Measurements from ENCODE around the gene ATP10A.

The ATP10A gene

DNA sequence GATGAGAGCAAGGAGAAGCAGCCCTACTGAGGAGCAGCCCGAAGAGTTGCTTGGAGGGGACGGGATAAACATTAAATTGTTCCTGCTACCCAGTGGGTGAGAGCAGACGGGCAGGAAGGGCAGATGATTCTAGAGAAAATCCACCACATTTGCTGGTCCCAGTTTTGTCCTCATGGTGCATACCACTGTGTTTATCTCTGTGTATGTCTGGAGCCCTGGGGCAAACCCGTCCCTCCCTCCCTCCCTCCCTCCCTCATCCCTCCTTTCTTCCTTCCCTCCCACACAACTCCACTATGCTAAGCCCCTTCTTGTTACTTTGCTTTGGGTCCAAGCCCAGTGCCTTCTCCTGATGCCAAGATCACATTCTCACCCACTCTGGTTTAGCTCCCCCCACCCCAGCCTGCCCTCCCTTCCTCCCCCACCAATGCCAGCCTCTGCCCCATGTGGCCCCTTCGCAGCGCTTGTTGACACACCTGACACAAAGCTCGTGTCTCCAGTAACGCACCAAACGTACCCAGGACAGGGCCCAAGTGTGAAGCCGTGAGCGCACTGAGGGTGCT lies 194.8 kb downstream of the ATP10A start:
- H3K27ac ChIP-seq = no peak overlapping the region
- TF ChIP-seq, protein P1, sequence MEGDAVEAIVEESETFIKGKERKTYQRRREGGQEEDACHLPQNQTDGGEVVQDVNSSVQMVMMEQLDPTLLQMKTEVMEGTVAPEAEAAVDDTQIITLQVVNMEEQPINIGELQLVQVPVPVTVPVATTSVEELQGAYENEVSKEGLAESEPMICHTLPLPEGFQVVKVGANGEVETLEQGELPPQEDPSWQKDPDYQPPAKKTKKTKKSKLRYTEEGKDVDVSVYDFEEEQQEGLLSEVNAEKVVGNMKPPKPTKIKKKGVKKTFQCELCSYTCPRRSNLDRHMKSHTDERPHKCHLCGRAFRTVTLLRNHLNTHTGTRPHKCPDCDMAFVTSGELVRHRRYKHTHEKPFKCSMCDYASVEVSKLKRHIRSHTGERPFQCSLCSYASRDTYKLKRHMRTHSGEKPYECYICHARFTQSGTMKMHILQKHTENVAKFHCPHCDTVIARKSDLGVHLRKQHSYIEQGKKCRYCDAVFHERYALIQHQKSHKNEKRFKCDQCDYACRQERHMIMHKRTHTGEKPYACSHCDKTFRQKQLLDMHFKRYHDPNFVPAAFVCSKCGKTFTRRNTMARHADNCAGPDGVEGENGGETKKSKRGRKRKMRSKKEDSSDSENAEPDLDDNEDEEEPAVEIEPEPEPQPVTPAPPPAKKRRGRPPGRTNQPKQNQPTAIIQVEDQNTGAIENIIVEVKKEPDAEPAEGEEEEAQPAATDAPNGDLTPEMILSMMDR (conservative IDR thresholded peaks at IDR 0.05; ENCODE audit: low read depth) = no peak
- ChIA-PET POLR2A (ENCODE audit: low non-redundant PET) (no interaction called here), CTCF (no interaction called here)
- DNase-seq (ENCODE audit: low spot score) = no peak

DNA sequence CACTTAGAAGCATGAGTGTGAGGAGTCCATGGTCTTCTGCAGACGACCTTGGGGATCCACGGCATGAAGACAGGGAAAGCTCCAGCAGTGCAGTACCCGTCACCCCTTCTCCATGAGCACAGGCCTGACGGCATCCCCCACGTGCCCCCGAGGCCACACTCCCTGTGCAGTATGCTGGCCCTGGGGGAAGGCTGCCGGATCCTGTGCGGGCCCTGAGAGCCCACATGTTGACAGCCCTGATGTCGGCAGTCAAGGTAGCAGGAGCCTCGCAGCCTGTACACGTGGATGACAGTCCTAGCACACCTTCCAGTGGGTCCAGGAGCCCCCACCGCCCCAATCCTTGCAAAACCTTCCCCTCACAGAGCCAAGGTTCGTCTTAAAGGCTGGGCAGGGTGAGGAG lies 195.3 kb downstream of the ATP10A start:
- TF ChIP-seq, protein P1 (conservative IDR thresholded peaks at IDR 0.05; ENCODE audit: low read depth) = no peak
- ChIA-PET POLR2A (ENCODE audit: low non-redundant PET) (no interaction called here), CTCF (no interaction called here)
- no peak for DNase-seq (ENCODE audit: low spot score)
- H3K27ac ChIP-seq = no peak overlapping the region

DNA sequence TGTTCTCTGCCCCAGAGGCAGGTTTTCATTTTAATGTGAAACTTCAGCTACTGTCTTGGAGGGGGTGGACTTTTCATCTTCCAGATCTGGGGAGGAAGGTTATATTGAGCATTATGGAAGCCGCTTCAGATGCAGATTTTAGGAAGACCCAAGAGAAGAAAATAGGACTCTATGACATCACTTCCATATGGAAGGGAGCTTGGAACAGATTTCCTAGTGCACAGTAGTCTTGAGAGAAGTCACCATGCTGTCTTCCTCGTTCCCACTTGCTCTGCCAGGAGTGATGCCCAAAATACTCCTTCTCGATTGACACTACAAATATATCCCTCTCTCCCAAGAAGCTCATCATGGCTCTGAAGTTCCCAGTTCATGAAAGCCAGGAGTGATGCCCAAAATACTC lies 197.2 kb downstream of the ATP10A start:
- TF ChIP-seq, protein P1 (conservative IDR thresholded peaks at IDR 0.05; ENCODE audit: low read depth) = no peak
- ChIA-PET POLR2A (ENCODE audit: low non-redundant PET) (no interaction called here), CTCF (no interaction called here)
- no peak for DNase-seq (ENCODE audit: low spot score)
- H3K27ac ChIP-seq = no peak overlapping the region

DNA sequence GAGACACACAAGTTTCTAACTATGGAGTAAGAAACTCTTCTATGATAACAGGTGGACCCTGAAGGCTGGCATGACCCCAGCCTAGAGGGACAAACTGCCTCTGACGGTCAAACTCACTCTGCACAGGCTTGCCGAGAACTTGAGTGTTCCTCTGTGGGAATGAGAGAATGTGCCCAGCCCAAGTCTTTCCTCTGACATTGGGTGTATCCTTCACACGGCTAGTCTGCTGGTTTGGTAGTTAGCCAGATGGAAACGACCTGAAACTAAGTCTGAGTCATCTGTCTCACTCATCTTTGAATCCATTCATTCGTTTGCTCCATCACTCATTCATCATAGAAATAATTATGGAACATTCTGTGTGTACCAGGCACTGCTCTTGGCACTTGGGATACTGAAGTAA lies 198.4 kb downstream of the ATP10A start:
- ChIA-PET POLR2A (ENCODE audit: low non-redundant PET) (no interaction called here), CTCF (no interaction called here)
- no peak for DNase-seq (ENCODE audit: low spot score)
- H3K27ac ChIP-seq = no peak overlapping the region
- TF ChIP-seq, protein P1 (conservative IDR thresholded peaks at IDR 0.05; ENCODE audit: low read depth) = no peak

DNA sequence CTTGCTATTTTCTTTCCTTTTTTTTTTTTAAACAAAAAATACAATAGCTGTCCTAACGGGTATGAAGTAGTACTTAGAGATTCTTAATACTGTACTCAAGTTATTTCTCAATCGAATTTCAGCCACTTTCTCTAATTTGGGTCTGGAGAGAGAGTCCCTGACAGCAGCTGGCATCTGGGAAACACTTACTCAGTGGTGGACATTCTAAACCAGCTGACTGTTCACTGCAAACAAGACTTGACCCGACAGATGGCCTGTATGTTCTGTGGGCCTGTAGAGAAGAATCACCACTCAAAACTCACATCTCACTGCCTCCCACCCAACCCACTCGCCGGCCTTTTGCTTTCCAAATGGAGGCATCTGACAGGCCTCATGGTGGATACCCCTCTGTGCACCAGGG lies 199.6 kb downstream of the ATP10A start:
- TF ChIP-seq, protein P1 (conservative IDR thresholded peaks at IDR 0.05; ENCODE audit: low read depth) = no peak
- DNase-seq (ENCODE audit: low spot score) = no peak
- ChIA-PET CTCF (no interaction called here), POLR2A (ENCODE audit: low non-redundant PET) (no interaction called here)
- no peak overlapping the region for H3K27ac ChIP-seq

DNA sequence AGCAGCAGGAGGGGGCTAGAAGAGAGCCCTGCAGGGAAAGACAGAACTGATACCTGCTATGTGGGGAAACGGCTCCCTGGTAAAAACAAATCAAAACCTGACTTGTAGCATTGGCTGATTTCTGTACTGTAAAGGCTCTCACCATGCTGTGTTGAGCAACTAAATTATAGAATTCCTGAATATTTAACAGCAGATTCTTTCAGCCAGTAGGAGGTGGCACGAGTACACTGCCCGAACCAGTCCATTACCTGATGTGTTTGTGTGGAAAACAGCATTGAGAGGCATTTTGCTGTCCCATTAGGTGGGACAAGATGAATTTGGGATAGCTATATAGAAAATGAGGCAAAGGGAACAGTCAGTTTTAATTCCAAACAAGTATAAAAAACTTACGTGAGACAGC lies 201.2 kb downstream of the ATP10A start:
- no peak for DNase-seq (ENCODE audit: low spot score)
- CTCF ChIA-PET = interaction anchor here (0.7 kb wide), 1 partner anchor 243 kb away, joined by 3 read pairs; no protein-coding TSS in a partner anchor
- H3K27ac ChIP-seq = no peak overlapping the region

More for the DNA sequence above, 201.2 kb downstream of the ATP10A start:
- TF ChIP-seq, protein P1 (conservative IDR thresholded peaks at IDR 0.05; ENCODE audit: low read depth) = no peak
- POLR2A ChIA-PET (ENCODE audit: low non-redundant PET) = no interaction called here
